ENCODE measurements around the gene MR1.
"Not testable (repeated sequence)": the region's sequence is repeated elsewhere in the genome, so short reads cannot be mapped to it uniquely, and the experiment has no call there.

The MR1 gene

DNA sequence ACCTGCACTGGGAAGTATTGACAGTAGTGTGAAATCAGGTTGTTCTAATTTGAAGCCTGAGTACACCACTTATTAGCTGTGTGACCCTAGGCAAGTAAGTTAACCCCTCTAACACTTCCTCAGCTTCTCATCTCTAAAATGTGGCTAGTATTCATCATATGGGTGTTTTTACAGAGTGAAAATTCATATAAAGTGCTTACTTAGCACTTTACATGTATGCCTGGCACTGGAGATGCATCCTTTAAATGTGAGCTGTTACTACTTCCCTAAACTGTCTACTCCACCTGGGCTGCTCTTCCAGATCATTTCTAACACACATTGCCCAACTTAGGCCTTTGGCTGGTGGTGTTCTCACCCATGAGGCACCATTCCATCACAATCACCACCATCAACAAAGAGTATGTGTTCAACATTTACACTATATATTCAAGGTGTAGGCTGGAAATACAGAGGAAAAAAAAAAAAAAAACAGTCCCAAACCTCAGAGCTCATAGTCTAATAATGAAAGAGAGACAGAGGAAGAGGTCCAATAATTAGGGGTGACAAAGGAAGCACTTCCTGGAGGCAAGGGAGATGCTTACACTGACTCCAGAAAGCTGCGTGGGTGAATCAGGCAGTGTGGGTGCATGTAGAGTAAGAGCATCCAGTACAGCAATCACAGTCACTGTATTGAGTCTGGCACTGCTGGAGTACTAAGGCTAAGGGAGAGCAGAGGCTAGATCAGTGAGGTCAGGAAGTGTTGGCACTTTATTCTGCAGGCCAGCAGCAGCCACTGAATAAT is 14.7 kb upstream of the MR1 start:
- H3K36me3 Mint-ChIP-seq (ENCODE audit: low read depth): peaks cover 18% of the 10 kb centered on the region
- ATAC-seq (peak; percentile 34), DNase-seq (no peak)
- H3K27me3 Mint-ChIP-seq: no peaks in the 10 kb centered on the region
- H3K9me3 Mint-ChIP-seq: no peaks in the 10 kb centered on the region
- peak overlapping the region; percentile 47 for H3K27ac Mint-ChIP-seq
- H3K4me3 Mint-ChIP-seq: peak overlapping the region; percentile 62
- H3K4me1 Mint-ChIP-seq: peaks cover 45% of the 10 kb centered on the region

DNA sequence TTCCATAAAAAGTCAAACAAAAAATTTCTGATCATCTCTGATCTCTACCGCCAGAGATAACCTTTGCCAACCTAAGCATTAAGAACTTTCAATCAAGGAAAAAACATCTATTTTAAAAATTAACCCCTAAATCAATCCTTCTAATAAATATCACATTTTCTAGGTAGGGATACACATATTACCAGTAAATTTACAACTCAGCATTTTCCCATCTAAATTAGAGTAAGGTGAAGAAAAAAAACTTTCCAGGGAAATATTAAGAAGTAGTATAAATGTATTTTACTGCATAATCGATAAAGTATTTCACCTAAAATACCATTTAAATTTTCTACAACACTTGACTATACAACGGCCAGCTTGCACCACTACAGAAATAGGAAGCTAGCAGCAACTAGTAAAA is 12.6 kb upstream of the MR1 start:
- Mint-ChIP-seq H3K9me3 (no peaks in the 10 kb centered on the region), H3K4me1 (peaks cover 45% of the 10 kb centered on the region), H3K27ac (peak overlapping the region; percentile 94), H3K27me3 (no peaks in the 10 kb centered on the region), H3K4me3 (peak overlapping the region; percentile 92), H3K36me3 (ENCODE audit: low read depth) (peaks cover 18% of the 10 kb centered on the region)
- no peak for ATAC-seq
- no peak for DNase-seq

GRCh38 chr1:181021811-181022434 is 11.9 kb upstream of the MR1 start:
- Mint-ChIP-seq H3K27me3 (no peaks in the 10 kb centered on the region), H3K36me3 (ENCODE audit: low read depth) (peaks cover 18% of the 10 kb centered on the region), H3K9me3 (no peaks in the 10 kb centered on the region), H3K4me1 (peaks cover 45% of the 10 kb centered on the region), H3K4me3 (peak overlapping the region; percentile 92), H3K27ac (peak overlapping the region; percentile 94)
- DNase-seq (peak; percentile 74), ATAC-seq (peak; percentile 60)

DNA sequence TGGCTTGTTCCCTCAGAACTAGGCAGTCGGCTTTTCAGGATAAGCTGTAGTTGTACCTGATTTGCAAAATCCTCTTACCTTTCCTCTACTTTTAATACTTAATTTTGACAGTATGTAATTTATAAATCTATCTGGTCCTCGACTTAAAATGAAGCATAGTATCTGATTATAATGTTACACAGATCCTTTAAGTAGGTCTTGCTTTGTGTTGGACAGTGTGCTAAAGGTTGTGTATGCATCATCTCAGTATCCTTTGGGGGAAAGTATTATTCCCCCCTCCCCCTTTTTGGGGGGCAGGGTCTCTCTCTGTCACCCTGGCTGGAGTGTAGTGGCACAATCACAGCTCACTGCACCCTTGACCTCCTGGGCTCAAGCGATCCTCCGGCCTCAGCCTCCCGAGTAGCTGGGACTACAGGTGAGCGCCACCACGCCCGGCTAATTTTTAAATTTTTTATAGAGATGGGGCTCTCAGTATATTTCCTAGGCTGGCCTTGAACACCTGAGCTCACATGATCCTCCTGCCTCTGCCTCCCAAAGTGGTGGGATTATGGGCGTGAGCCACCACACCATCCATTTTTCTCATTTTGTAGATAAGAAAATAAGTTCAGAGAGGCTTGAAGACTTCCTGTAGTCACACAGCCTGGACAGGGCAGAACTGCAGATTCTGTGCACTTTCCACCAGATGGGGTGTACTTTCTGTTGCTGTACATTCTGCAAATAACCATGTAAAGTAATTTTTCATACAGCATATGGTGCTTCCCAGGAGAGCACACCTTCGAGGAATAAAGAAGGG is 10.3 kb upstream of the MR1 start:
- Mint-ChIP-seq H3K27ac (peak overlapping the region; percentile 94), H3K36me3 (ENCODE audit: low read depth) (peaks cover 11% of the 10 kb centered on the region), H3K4me1 (peaks cover 37% of the 10 kb centered on the region), H3K9me3 (no peaks in the 10 kb centered on the region), H3K4me3 (peak overlapping the region; percentile 92), H3K27me3 (no peaks in the 10 kb centered on the region)
- no peak for ATAC-seq
- no peak for DNase-seq

- ATAC-seq (no peak), DNase-seq (no peak)
- Mint-ChIP-seq H3K9me3 (no peaks in the 10 kb centered on the region), H3K4me1 (peaks cover 12% of the 10 kb centered on the region), H3K27me3 (no peaks in the 10 kb centered on the region), H3K36me3 (ENCODE audit: low read depth) (no peaks in the 10 kb centered on the region), H3K27ac (no peak overlapping the region), H3K4me3 (no peak overlapping the region)
These were observed 5.6 kb upstream of the MR1 start for GRCh38 chr1:181028196-181028595.

DNA sequence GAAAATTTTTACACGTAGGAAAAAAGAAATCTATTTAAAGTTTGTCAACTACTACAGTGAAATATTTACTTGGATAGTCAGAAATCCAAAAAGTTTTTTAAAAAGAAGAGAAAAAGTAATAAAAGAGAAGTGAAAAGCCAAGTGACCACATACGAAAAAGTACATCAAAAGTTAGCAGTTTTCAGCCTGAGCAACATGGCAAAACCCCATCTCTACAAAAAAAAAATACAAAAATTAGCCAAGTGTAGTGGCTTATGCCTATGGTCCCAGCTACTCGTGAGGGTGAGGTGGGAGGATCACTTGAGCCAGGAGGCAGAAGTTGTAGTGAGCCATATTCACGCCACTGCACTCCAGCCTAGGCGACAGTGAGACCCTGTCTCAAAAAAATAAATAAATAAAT is 5.2 kb upstream of the MR1 start:
- H3K4me1 Mint-ChIP-seq: peaks cover 13% of the 10 kb centered on the region
- no peaks in the 10 kb centered on the region for H3K36me3 Mint-ChIP-seq (ENCODE audit: low read depth)
- no peak for ATAC-seq
- H3K27me3 Mint-ChIP-seq: no peaks in the 10 kb centered on the region
- H3K4me3 Mint-ChIP-seq: no peak overlapping the region
- DNase-seq: no peak
- no peak overlapping the region for H3K27ac Mint-ChIP-seq
- H3K9me3 Mint-ChIP-seq: no peaks in the 10 kb centered on the region

DNA sequence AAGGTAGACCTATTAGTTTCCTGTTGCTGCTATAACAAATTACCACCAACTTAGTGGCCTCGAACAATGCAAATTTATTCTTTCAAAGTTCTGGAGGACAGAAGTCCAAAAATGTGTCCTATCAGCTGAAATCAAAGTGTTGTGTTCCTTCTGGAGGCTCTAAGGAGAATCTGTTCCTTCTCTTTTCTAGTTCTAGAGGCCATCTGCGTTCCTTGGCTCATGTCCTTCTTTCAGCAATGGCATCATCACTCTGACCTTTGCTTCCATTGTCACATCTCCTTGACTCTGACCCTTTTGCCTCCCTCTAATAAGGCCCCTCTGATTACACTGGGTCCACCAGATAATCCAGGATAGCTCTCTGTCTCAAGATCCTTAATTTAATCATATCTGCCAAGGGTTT is 1.2 kb upstream of the MR1 start:
- Mint-ChIP-seq H3K27me3 (no peaks in the 10 kb centered on the region), H3K4me3 (no peak overlapping the region), H3K9me3 (no peaks in the 10 kb centered on the region), H3K27ac (peak overlapping the region; percentile 92), H3K36me3 (ENCODE audit: low read depth) (no peaks in the 10 kb centered on the region), H3K4me1 (peaks cover 45% of the 10 kb centered on the region)
- DNase-seq (no peak), ATAC-seq (no peak)

DNA sequence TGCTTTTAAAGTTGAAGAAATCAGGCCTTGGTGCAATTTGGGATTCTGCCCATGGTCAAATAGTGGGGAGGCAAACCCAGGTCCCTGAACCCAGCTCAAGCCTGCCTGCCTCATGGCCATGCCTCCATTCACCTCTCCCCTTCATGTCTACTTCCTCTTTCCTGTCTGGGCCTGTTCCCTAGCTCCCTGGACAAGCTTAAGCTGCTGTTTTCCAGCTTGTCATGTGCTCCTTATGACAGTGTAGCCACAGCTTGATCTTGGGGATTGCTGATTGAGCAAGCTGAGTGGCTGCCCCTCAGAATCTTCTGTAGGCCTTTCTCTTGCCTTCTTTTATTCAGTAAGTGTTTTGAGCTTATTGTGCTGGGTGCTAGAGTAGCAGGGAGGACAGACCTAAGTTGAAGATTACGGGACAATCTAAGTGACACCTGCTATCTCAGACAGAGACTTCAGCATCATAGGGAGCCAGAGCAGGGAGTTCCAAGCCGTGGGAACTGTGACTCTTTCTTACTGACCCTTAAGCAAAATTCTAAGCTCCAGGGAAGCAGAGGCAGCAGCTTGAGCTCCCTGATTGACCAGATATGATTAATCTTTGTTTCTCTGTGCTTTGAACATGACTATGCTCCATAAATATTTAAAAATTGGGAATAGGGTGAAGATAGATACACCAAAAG is 520 bp upstream of the MR1 start:
- ATAC-seq: peak; percentile 20
- no peaks in the 10 kb centered on the region for H3K27me3 Mint-ChIP-seq
- peaks cover under 1% of the 10 kb centered on the region for H3K36me3 Mint-ChIP-seq (ENCODE audit: low read depth)
- no peaks in the 10 kb centered on the region for H3K9me3 Mint-ChIP-seq
- peak; percentile 44 for DNase-seq
- H3K4me1 Mint-ChIP-seq: peaks cover 51% of the 10 kb centered on the region
- H3K4me3 Mint-ChIP-seq: peak overlapping the region; percentile 92
- peak overlapping the region; percentile 92 for H3K27ac Mint-ChIP-seq

- not testable (repeated sequence) for H3K27me3 Mint-ChIP-seq; DNase-seq; H3K9me3 Mint-ChIP-seq; H3K36me3 Mint-ChIP-seq (ENCODE audit: low read depth); H3K27ac Mint-ChIP-seq; ATAC-seq
- H3K4me1 Mint-ChIP-seq: peaks cover 66% of the 10 kb centered on the region
- peak overlapping the region; percentile 12 for H3K4me3 Mint-ChIP-seq
These were observed 1.4 kb downstream of the MR1 start for GRCh38 chr1:181035210-181035609.

GRCh38 chr1:181036107-181036836 is 2.5 kb downstream of the MR1 start:
- peaks cover 2% of the 10 kb centered on the region for H3K36me3 Mint-ChIP-seq (ENCODE audit: low read depth)
- H3K9me3 Mint-ChIP-seq: no peaks in the 10 kb centered on the region
- H3K4me1 Mint-ChIP-seq: peaks cover 73% of the 10 kb centered on the region
- DNase-seq: no peak
- H3K27me3 Mint-ChIP-seq: no peaks in the 10 kb centered on the region
- no peak for ATAC-seq
- no peak overlapping the region for H3K27ac Mint-ChIP-seq
- H3K4me3 Mint-ChIP-seq: peak overlapping the region; percentile 12

- peaks cover 5% of the 10 kb centered on the region for H3K36me3 Mint-ChIP-seq (ENCODE audit: low read depth)
- peaks cover 77% of the 10 kb centered on the region for H3K4me1 Mint-ChIP-seq
- H3K27ac Mint-ChIP-seq: peak overlapping the region; percentile 41
- no peaks in the 10 kb centered on the region for H3K9me3 Mint-ChIP-seq
- ATAC-seq (no peak), DNase-seq (no peak)
- no peak overlapping the region for H3K4me3 Mint-ChIP-seq
- no peaks in the 10 kb centered on the region for H3K27me3 Mint-ChIP-seq
These were observed 3.6 kb downstream of the MR1 start for GRCh38 chr1:181037386-181037785.

DNA sequence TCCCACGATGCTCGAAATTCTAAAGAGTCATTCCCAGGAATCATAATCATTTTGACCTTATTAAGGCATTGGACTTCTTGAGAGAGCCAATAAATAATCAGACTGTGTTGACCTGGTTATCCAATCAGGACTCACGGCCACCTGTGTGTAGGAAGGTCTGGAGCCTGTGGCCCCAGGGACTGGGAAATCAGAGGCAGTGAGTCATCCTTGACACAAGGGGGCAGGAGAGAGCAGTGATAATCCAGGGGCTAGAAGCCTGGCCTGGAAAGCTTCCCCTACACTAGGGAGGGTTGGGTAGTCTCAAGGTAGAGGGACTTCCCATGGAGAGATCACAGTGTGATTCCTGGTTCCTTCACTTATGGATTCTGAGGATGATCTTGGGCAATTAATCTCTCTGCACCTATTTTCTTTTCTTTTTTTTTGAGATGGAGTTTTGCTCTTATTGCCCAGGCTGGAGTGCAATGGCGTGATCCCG is 4.7 kb downstream of the MR1 start:
- no peak overlapping the region for H3K27ac Mint-ChIP-seq
- peaks cover 76% of the 10 kb centered on the region for H3K4me1 Mint-ChIP-seq
- no peaks in the 10 kb centered on the region for H3K9me3 Mint-ChIP-seq
- DNase-seq (peak; percentile 68), ATAC-seq (peak; percentile 63)
- no peaks in the 10 kb centered on the region for H3K27me3 Mint-ChIP-seq
- no peak overlapping the region for H3K4me3 Mint-ChIP-seq
- H3K36me3 Mint-ChIP-seq (ENCODE audit: low read depth): peaks cover 5% of the 10 kb centered on the region

GRCh38 chr1:181040284-181040865 is 6.6 kb downstream of the MR1 start:
- peaks cover 83% of the 10 kb centered on the region for H3K4me1 Mint-ChIP-seq
- ATAC-seq (no peak), DNase-seq (no peak)
- no peak overlapping the region for H3K27ac Mint-ChIP-seq
- H3K36me3 Mint-ChIP-seq (ENCODE audit: low read depth): peaks cover 7% of the 10 kb centered on the region
- H3K4me3 Mint-ChIP-seq: no peak overlapping the region
- no peaks in the 10 kb centered on the region for H3K9me3 Mint-ChIP-seq
- H3K27me3 Mint-ChIP-seq: no peaks in the 10 kb centered on the region

All from activated naive CD8-positive, alpha-beta T cell treated with anti-CD3 and anti-CD28 coated beads, Interleukin-2, amount 50 U/mL, for 24 hours (primary cell).